ENCODE measurements around the gene PSME1. TPM values are rescaled to one million over a fixed set of nuclear protein-coding genes. Genes with fewer than 3 reads are reported as not detected.

PSME1 gene
- total RNA-seq, 2 experiments from 2014 or later = 149 to 187 TPM

DNA sequence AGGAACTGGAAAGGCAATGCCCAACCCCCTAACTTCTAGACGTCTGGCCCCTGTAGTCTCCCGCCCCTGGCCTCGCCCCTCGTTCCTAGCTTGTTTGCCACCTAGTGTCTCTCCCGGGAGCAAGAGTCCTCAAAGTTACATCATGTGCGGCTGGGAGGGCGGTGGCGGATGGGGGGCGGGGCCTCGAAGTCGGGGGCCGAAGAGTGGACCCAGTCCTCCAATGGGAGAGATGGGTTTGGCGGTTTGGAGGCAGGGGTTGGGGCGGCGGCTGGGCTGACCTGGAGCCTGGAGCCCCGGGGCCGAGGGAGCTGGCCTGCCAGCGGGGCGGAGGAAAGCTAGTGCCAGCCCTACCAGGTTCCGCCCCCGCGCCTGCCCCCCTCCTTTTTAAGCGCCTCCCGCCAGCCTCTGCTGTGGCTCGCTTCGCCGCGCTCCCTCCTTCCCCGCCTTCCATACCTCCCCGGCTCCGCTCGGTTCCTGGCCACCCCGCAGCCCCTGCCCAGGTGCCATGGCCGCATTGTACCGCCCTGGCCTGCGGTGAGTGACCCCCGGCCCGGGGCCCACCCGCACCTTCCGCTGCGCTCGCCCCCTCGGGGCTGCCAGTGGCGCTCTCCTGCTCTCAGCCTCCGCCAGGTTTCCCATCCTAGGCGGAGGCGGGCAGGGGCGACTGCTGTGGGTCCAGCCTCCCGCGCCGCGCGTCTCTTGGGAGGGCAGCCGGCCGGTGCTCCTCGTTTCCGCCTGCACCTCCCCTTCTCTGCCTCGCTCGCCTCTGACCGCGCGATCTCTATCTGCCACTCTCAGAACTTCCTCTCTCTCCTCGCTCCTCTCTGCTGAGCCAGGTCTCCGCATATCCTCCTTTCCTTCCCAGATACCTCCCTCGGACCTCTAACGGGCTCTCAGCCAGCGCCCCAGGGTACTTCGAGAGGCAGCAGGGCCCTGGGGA is 41.8 kb upstream of the PSME1 start, which contains the start of gene PCK2:
TSS of gene PCK2 (plus strand) at position 411 of the 940 bp plus-strand sequence. CDS start at position 506, 95 bp downstream.
- H3K27ac ChIP-seq (ENCODE audit: low read depth, low read length, poor library complexity, severe bottlenecking) = peak within 1 kb of the TSS; percentile 75
- POLR2A ChIA-PET = interaction anchor here (0.8 to 6.8 kb wide), 13 partner anchors 13 to 539 kb away, joined by 3 to 80 read pairs (median 5); partner anchors contain the start of genes AP1G2, CHMP4A, DCAF11 and EMC9
- H2AFZ ChIP-seq (ENCODE audit: low read length) = peak within 1 kb of the TSS; percentile 47
- no peaks in the 10 kb centered on the region for H3K9me2 ChIP-seq (ENCODE audit: insufficient read depth, low read length)
- H3K4me1 ChIP-seq (ENCODE audit: insufficient read depth, low read length, poor library complexity, severe bottlenecking) = peaks cover 39% of the 10 kb centered on the region
- intact Hi-C loops (cut with micrococcal nuclease; ENCODE audit: unreplicated experiment) = loop anchor here (1.0 kb wide), 5 partner anchors 14 to 80 kb away; partner anchors contain the start of genes DCAF11, IRF9, NRL and PSME2
- TF ChIP-seq CTCF (conservative IDR thresholded peaks at IDR 0.05; ENCODE audit: low read length) (peak; percentile 24; the same call in 1 of the 2 replicates), EZH2phosphoT487 (IDR thresholded peaks at IDR 0.05; ENCODE audit: borderline replicate concordance, low read depth, low read length) (no peak)
- CTCF ChIA-PET (ENCODE audit: unreplicated experiment) = interaction anchor here (0.6 to 2.4 kb wide), 6 partner anchors 14 to 337 kb away, joined by 3 to 8 read pairs (median 6); partner anchors contain the start of gene IRF9
- no peaks in the 10 kb centered on the region for H3K36me3 ChIP-seq (ENCODE audit: insufficient read depth, low read length)
- TSS peak; percentile 87 for BruUV-seq (replicated peaks)
- DNase-seq (ENCODE audit: low spot score) = peak; percentile 88
- H3K9me3 ChIP-seq (ENCODE audit: low read length) = no peaks in the 10 kb centered on the region
- no peaks in the 10 kb centered on the region for H4K20me1 ChIP-seq (ENCODE audit: insufficient read depth, low read length)
- H3K4me3 ChIP-seq (ENCODE audit: low read depth, low read length, poor library complexity, severe bottlenecking) = peak within 1 kb of the TSS; percentile 81
- H3K4me2 ChIP-seq (ENCODE audit: low read length) = peak within 1 kb of the TSS; percentile 93
- H3K79me2 ChIP-seq (ENCODE audit: insufficient read depth, low read depth, low read length) = no peaks in the 10 kb centered on the region

DNA sequence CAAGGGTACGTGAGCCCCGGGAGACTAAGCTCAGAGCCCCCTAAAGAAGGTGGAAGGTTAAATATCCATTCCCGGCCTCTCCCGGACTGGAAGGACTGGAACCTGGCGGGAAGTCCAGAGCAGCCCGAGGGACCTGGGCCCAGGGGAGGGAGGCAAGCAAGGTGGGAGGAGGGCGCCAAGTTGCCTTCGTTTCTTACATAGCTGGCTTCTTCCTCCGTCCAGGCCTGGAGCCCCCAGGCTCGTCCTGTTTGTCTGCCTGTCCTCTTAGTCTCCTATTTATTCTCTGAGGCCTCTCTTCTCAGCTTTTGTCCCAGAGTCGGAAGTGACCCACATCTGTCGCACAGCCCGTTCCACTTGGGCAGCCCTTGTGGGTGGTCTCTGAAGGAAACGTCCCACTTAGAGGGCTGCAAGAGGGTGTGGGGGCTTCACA is 41.1 kb upstream of the PSME1 start:
- DNase-seq (ENCODE audit: low spot score) = peak; percentile 52
- ChIA-PET CTCF (ENCODE audit: unreplicated experiment) (interaction anchor here (1.0 to 2.4 kb wide), 4 partner anchors 14 to 66 kb away, joined by 3 to 8 read pairs (median 4); partner anchors contain the start of gene IRF9), POLR2A (interaction anchor here (1.3 to 6.8 kb wide), 10 partner anchors 13 to 118 kb away, joined by 3 to 80 read pairs (median 11); partner anchors contain the start of genes CHMP4A, DCAF11, EMC9 and FITM1)
- Histone ChIP-seq H2AFZ (ENCODE audit: low read length) (peak overlapping the region; percentile 47; the same call in 1 of the 2 replicates), H4K20me1 (ENCODE audit: insufficient read depth, low read length) (no peaks in the 10 kb centered on the region), H3K9me3 (ENCODE audit: low read length) (no peaks in the 10 kb centered on the region), H3K36me3 (ENCODE audit: insufficient read depth, low read length) (no peaks in the 10 kb centered on the region), H3K79me2 (ENCODE audit: insufficient read depth, low read depth, low read length) (no peaks in the 10 kb centered on the region), H3K4me1 (ENCODE audit: insufficient read depth, low read length, poor library complexity, severe bottlenecking) (peaks cover 39% of the 10 kb centered on the region), H3K4me3 (ENCODE audit: low read depth, low read length, poor library complexity, severe bottlenecking) (peak overlapping the region; percentile 81), H3K4me2 (ENCODE audit: low read length) (peak overlapping the region; percentile 93), H3K9me2 (ENCODE audit: insufficient read depth, low read length) (no peaks in the 10 kb centered on the region), H3K27ac (ENCODE audit: low read depth, low read length, poor library complexity, severe bottlenecking) (peak overlapping the region; percentile 75)
- no TSS peak for BruUV-seq (replicated peaks)
- no peak for TF ChIP-seq EZH2phosphoT487 (IDR thresholded peaks at IDR 0.05; ENCODE audit: borderline replicate concordance, low read depth, low read length)
- no peak for TF ChIP-seq CTCF (conservative IDR thresholded peaks at IDR 0.05; ENCODE audit: low read length)
- intact Hi-C loops (cut with micrococcal nuclease; ENCODE audit: unreplicated experiment) = loop anchor here (1.0 kb wide), 5 partner anchors 13 to 81 kb away; partner anchors contain the start of genes DCAF11, IRF9, NRL and PSME2
